Kidney (tissue), 14 donors: Measurements from ENCODE around the gene EHMT2. TPM values are rescaled to one million over a fixed set of nuclear protein-coding genes. Genes with fewer than 3 reads are reported as not detected.
"Not testable (repeated sequence)": the region's sequence is repeated elsewhere in the genome, so short reads cannot be mapped to it uniquely, and the experiment has no call there.

ENCODE experiments used
- DNase-seq, 5 donors: peaks; one replicate each; pipeline ENCODE4 v3.0.0-alpha.2; 2013 to 2020
- FAIRE-seq: peaks from 2 replicates; lab custom pipeline; 2012; peaks lifted over from hg19 to GRCh38; lab: Jason Lieb, UNC
- H3K27ac ChIP-seq, 2 donors: one replicate each; pipeline ENCODE4 v1.7.0; 2013; ENCODE audit warnings: low read depth in 2 of 2, low read length in 2 of 2, inconsistent platforms in 1 of 2
- H3K27me3 ChIP-seq: one replicate; pipeline ENCODE4 v1.7.1; 2013; ENCODE audit warnings: low read length, inconsistent platforms; ENCODE audit not compliant: control insufficient read depth, insufficient read depth
- H3K36me3 ChIP-seq, 3 donors: one replicate each; pipeline versions ENCODE4 v1.7.0 to v1.7.1; 2013; ENCODE audit warnings: low read length in 3 of 3, control low read depth in 1 of 3, inconsistent platforms in 1 of 3; ENCODE audit not compliant: insufficient read depth in 3 of 3, control insufficient read depth in 2 of 3
- H3K4me1 ChIP-seq, 3 donors: one replicate each; pipeline versions ENCODE4 v1.7.0 to v1.7.1; 2013; ENCODE audit warnings: low read length in 3 of 3, inconsistent platforms in 1 of 3, low read depth in 1 of 3; ENCODE audit not compliant: control insufficient read depth in 2 of 3, insufficient read depth in 2 of 3
- H3K4me3 ChIP-seq, 3 donors: one replicate each; pipeline versions ENCODE4 v1.7.0 to v1.8.1; 2013; ENCODE audit warnings: low read length in 3 of 3, control low read depth in 1 of 3, inconsistent platforms in 1 of 3
- H3K9ac ChIP-seq, 3 donors: one replicate each; pipeline versions ENCODE4 v1.7.0 to v1.7.1; 2013; ENCODE audit warnings: low read length in 3 of 3, control low read depth in 1 of 3, inconsistent platforms in 1 of 3
- H3K9me3 ChIP-seq, 3 donors: one replicate each; pipeline versions ENCODE4 v1.7.0 to v1.7.1; 2013; ENCODE audit warnings: low read length in 3 of 3, control low read depth in 1 of 3, inconsistent platforms in 1 of 3; ENCODE audit not compliant: control insufficient read depth in 2 of 3, insufficient read depth in 1 of 3
- intact Hi-C: fragments of 100-400 bp; cut with DNase I; formaldehyde crosslinking; loops from one replicate; pipeline ENCODE4 v1.11.1; 2022
- polyA plus RNA-seq: library from polyadenylated mRNA; stranded (reverse); fragments of 350-450 nt; fragmentation: Illumina TruSeq; extraction: RNeasy Lipid Tissue Mini Kit (QIAGEN cat#74804); gene quantifications from one replicate; pipeline ENCODE4 v1.2.3, GENCODE V29; 2014; ENCODE audit warnings: low read depth, low replicate concordance; ENCODE audit not compliant: insufficient read depth
- total RNA-seq: library from RNA; stranded (reverse); fragmentation: NEBNext Ultra II Directional; extraction: Animal tissue kit (Norgen Biotek cat#: 25700); gene quantifications from one replicate; pipeline ENCODE4 v1.2.1, GENCODE V29; 2021
- TF ChIP-seq, protein P1 (sequence below): IDR thresholded peaks from 3 replicates; pipeline ENCODE4 v1.5.1; 2012; ENCODE audit warnings: mild to moderate bottlenecking, moderate library complexity, borderline replicate concordance; ENCODE audit not compliant: insufficient read depth; ENCODE audit errors: extremely low read depth
- donor health status: control.
- donor health status: control.
- donor health status: control.
- donor health status: control.
- donor health status: control.
- donor health status: DM: yes; HTN: yes; CAD: no.
- donor health status: Normal renal cell carcinoma (clear cell type).

EHMT2 gene
- total and polyA plus RNA-seq, 2 donors from 2014 or later, result 35.3 to 40.5 TPM

DNA sequence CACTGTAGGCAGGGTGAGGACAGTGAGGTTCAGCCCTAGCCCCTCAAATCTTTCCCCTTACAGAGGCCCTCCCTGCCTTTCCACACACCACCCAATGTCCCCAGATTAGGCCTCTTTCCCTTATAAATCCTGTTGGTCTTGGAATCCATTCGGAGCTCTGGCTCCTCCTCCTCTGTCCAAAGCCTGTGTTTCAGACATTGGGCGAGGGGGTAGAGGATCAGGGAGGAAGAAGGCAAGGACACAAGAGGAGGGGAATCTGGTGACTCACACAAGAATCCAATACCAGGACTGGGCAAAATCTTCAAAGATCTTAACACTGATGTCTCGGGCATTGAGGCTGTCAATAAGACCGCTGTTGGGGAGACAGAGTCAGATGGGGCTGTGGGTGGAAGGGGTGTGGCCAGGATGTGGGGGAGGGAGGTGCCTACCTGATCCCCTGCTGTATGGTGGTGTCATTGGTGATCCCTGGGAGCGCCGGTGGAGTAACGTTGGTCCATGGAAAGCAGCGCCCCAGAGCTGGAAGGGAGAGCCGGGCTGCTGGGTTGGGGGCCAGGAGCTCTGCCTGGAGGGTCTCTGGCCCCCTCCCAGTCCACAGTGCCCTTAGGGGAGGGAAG is 26.3 kb downstream of the EHMT2 start:
- Histone ChIP-seq H3K9ac (no peak overlapping the region), H3K9me3 (no peaks in the 10 kb centered on the region), H3K27me3 (no peaks in the 10 kb centered on the region), H3K4me3 (no peak overlapping the region), H3K4me1 (peaks cover 0 to 6% (median under 1%) of the 10 kb centered on the region in 3 donors), H3K36me3 (peaks cover 0 to 6% (median 0%) of the 10 kb centered on the region in 3 donors), H3K27ac (no peak overlapping the region)
- FAIRE-seq (no peak), DNase-seq (peak in 1 of 5 donors; percentile 69)
- intact Hi-C loops, result no loop called here
- TF ChIP-seq, protein P1, sequence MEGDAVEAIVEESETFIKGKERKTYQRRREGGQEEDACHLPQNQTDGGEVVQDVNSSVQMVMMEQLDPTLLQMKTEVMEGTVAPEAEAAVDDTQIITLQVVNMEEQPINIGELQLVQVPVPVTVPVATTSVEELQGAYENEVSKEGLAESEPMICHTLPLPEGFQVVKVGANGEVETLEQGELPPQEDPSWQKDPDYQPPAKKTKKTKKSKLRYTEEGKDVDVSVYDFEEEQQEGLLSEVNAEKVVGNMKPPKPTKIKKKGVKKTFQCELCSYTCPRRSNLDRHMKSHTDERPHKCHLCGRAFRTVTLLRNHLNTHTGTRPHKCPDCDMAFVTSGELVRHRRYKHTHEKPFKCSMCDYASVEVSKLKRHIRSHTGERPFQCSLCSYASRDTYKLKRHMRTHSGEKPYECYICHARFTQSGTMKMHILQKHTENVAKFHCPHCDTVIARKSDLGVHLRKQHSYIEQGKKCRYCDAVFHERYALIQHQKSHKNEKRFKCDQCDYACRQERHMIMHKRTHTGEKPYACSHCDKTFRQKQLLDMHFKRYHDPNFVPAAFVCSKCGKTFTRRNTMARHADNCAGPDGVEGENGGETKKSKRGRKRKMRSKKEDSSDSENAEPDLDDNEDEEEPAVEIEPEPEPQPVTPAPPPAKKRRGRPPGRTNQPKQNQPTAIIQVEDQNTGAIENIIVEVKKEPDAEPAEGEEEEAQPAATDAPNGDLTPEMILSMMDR, result no peak

DNA sequence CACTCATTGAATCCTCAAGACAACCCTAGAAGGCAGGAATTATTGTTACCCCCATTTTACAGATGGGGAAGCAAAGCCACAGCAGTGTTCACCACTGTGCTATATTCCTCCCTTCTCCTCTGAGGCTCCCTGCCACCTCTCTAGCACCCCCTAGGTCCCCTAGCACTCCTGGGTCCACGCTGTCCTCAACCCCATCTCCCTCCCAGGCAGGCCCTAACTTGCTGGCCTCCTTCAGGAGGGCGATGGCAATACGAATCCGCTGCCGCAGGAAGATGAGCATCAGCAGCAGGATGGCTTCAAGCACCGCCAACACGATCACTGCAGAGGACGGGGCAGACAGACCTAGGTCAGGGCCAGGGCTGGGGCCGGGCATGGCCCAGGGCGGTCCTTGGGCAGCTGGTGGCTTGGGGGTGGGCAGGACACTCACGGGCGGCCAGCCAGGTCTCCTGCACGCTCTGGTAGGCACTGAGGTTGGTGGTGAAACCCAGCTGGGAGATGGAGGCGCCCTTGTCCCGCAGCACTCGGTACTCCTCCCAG is 27.0 kb downstream of the EHMT2 start:
- TF ChIP-seq, protein P1, result no peak

DNA sequence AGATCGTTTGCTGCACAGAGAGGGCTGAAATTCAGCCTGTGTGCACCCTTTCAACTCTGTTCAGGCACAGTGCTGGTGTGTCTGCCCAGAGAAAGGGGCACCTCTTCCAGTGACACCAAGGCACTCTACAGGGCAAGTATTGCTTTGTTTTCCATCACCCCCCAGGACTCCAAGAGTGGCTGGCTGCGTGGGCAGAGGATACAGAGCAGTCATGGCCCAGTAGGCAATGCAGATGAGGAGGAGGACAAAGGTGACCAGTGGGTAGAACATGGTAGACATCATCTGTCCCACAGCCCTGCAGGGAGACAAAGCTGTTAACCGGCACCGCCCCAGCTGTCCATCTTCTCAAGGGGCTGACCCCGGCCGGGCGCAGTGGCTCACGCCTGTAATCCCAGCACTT is 28.2 kb downstream of the EHMT2 start:
- H3K27me3 ChIP-seq, result no peaks in the 10 kb centered on the region
- no peak overlapping the region for H3K4me3 ChIP-seq
- H3K36me3 ChIP-seq, result peaks cover 0 to 3% (median 0%) of the 10 kb centered on the region in 3 donors
- no peak overlapping the region for H3K9ac ChIP-seq
- TF ChIP-seq, protein P1, result no peak
- peak in 2 of 5 donors; percentile 38 to 52 for DNase-seq
- intact Hi-C loops, result no loop called here
- peaks cover 0 to 18% (median 7%) of the 10 kb centered on the region in 3 donors for H3K4me1 ChIP-seq
- no peaks in the 10 kb centered on the region for H3K9me3 ChIP-seq
- FAIRE-seq, result no peak
- no peak overlapping the region for H3K27ac ChIP-seq

More for the DNA sequence above, 27.0 kb downstream of the EHMT2 start:
- Histone ChIP-seq H3K27ac (no peak overlapping the region), H3K27me3 (no peaks in the 10 kb centered on the region), H3K9ac (no peak overlapping the region), H3K4me1 (peaks cover 0 to 12% (median 3%) of the 10 kb centered on the region in 3 donors), H3K36me3 (peaks cover 0 to 3% (median 0%) of the 10 kb centered on the region in 3 donors), H3K4me3 (no peak overlapping the region), H3K9me3 (no peaks in the 10 kb centered on the region)
- DNase-seq, result no peak
- intact Hi-C loops, result no loop called here
- FAIRE-seq, result no peak

DNA sequence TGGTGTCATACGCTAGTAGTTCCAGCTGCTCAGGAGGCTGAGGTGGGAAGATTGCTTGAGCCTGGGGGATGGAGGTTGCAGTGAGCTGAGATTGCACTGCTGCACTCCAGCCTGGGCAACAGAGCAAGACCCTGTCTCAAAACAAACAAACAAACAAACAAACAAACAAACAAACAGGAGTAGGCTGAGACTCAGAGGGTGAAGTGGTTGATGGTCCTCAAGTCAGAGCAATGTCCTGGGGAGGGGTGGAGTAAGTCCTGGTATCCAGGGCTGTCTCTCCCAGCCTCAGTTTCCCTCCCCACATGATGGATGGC is 28.9 kb downstream of the EHMT2 start:
- FAIRE-seq, intact Hi-C loops, H3K4me3 ChIP-seq, H3K27me3 ChIP-seq, H3K9me3 ChIP-seq, H3K27ac ChIP-seq, H3K9ac ChIP-seq, DNase-seq, H3K36me3 ChIP-seq: not testable (repeated sequence)
- H3K4me1 ChIP-seq, result peaks cover 0 to 18% (median 10%) of the 10 kb centered on the region in 3 donors
